ENCODE results near the gene MCF2L2. TPM values are rescaled to one million over a fixed set of nuclear protein-coding genes. Genes with fewer than 3 reads are reported as not detected.

Gene MCF2L2
- total and polyA plus RNA-seq, 7 donors, result 0.17 to 2.7 (median 0.57) TPM

DNA sequence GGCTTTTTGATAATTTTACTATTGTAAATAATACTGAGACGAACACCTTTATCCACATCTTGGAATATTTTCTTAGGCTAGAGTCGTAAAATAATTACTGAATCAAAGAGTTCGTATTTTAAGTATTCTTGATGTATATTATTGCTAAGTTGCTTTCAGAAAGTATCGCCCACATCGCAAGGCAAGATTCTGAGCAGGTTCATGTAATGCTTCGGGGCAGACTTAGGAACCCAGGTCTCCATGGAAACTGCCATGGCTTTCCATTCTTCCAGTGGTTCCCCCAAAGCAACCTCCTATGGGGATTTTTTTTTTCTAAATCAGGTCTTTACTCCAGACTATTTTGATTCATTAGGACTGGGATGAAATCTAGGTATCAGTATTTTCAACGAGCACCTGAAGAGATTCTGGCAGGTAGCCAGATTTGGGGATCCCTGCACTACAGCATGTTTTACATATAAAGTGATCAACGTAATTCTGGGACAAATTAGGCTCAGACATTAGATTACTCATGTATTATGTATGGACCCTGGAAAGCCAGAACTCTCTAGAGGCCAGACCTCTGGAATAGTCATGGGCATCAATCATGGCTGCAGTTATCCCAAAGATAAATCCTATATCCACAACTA is 88.8 kb downstream of the MCF2L2 start:
- ATAC-seq, result no peak
- DNase-seq, result no peak
- Histone ChIP-seq H3K9me3 (no peaks in the 10 kb centered on the region), H3K36me3 (ENCODE audit: insufficient read depth in 1 of 2, low read depth in 1 of 2) (no peaks in the 10 kb centered on the region), H3K27ac (no peak overlapping the region), H3K4me3 (no peak overlapping the region), H3K4me1 (no peaks in the 10 kb centered on the region), H3K27me3 (ENCODE audit: insufficient read depth in 3 of 3, low read length in 2 of 3) (no peaks in the 10 kb centered on the region)
- 89 to 90% (median 89%) methylated on average over 8 of the region's 8 CpGs for WGBS, 3 donors
- TF ChIP-seq, protein P1, sequence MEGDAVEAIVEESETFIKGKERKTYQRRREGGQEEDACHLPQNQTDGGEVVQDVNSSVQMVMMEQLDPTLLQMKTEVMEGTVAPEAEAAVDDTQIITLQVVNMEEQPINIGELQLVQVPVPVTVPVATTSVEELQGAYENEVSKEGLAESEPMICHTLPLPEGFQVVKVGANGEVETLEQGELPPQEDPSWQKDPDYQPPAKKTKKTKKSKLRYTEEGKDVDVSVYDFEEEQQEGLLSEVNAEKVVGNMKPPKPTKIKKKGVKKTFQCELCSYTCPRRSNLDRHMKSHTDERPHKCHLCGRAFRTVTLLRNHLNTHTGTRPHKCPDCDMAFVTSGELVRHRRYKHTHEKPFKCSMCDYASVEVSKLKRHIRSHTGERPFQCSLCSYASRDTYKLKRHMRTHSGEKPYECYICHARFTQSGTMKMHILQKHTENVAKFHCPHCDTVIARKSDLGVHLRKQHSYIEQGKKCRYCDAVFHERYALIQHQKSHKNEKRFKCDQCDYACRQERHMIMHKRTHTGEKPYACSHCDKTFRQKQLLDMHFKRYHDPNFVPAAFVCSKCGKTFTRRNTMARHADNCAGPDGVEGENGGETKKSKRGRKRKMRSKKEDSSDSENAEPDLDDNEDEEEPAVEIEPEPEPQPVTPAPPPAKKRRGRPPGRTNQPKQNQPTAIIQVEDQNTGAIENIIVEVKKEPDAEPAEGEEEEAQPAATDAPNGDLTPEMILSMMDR (IDR thresholded peaks at IDR 0.05), result no peak
- intact Hi-C loops (cut with DNase I), result no loop called here

DNA sequence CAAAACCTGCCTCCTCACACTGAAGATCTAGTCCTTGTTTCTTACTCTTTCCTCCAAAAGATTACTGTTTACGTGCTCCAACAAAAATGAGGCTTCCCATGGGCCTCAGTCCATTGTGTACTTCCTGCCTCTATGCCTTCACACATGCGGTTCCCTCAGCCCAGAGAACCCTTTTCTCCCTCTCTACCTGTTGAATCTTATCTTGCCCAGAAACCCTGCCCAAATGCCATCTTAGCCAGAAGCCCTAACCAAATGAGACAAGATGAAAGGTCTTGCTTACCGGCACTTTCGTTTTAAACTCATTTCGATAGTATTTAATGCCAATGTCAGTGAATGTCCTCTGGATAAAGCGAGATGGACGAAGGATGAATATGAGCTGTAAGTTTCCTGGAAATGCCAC is 89.9 kb downstream of the MCF2L2 start:
- no peak for ATAC-seq

DNA sequence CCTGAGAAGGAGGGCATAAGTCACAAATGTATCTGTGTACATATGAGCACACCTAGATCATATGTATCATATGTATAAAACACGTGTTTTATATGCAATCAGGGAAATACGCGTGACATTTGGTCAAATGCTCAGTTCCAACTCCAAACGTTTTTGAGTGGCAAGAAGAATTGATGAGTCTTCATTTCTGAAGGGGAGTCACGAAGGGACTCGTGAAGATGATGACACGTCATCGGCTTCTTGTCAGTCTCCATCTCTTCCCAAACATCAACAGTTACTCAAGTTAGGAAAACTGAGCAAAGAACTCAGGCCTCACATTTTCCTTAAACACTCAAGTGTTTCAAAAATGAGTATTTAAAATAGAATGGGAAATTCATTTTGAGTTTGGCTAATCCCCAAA is 95.9 kb downstream of the MCF2L2 start:
- ATAC-seq (no peak), DNase-seq (no peak)
- Histone ChIP-seq H3K27ac (no peak overlapping the region), H3K27me3 (ENCODE audit: insufficient read depth in 3 of 3, low read length in 2 of 3) (no peaks in the 10 kb centered on the region), H3K4me3 (no peak overlapping the region), H3K9me3 (no peaks in the 10 kb centered on the region), H3K4me1 (no peaks in the 10 kb centered on the region), H3K36me3 (ENCODE audit: insufficient read depth in 1 of 2, low read depth in 1 of 2) (no peaks in the 10 kb centered on the region)
- WGBS, 3 donors, result 84 to 89% (median 86%) methylated on average over 8 of the region's 8 CpGs
- TF ChIP-seq, protein P1 (IDR thresholded peaks at IDR 0.05), result no peak
- intact Hi-C loops (cut with DNase I), result no loop called here

More for the DNA sequence above, 89.9 kb downstream of the MCF2L2 start:
- no peaks in the 10 kb centered on the region for H3K27me3 ChIP-seq (ENCODE audit: insufficient read depth in 3 of 3, low read length in 2 of 3)
- intact Hi-C loops (cut with DNase I), result no loop called here
- H3K4me1 ChIP-seq, result no peaks in the 10 kb centered on the region
- 85 to 93% (median 90%) methylated on average over 7 of the region's 7 CpGs for WGBS, 3 donors
- DNase-seq, result no peak
- no peak overlapping the region for H3K4me3 ChIP-seq
- no peaks in the 10 kb centered on the region for H3K36me3 ChIP-seq (ENCODE audit: insufficient read depth in 1 of 2, low read depth in 1 of 2)
- TF ChIP-seq, protein P1 (IDR thresholded peaks at IDR 0.05), result no peak
- H3K9me3 ChIP-seq, result no peaks in the 10 kb centered on the region
- H3K27ac ChIP-seq, result no peak overlapping the region

DNA sequence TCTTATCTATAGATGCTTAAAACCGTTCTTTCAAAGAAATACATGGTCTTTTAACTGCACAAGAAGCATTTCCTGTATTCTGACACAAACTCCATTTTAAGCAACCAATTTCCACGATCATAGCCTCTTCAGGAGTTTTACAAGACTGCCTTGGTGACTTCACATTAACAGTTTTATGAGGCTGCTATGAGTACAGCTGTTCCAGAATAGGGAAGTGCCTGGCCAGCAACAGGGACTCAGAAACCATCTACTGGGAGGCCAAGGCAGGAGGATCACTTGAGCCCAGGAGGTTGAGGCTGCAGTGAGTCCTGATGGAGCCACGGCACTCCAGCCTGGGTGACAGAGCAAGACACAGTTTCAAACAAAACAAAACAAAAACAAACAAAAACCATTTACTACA is 96.9 kb downstream of the MCF2L2 start:
- Histone ChIP-seq H3K36me3 (ENCODE audit: insufficient read depth in 1 of 2, low read depth in 1 of 2) (no peaks in the 10 kb centered on the region), H3K27me3 (ENCODE audit: insufficient read depth in 3 of 3, low read length in 2 of 3) (no peaks in the 10 kb centered on the region), H3K27ac (no peak overlapping the region), H3K9me3 (no peaks in the 10 kb centered on the region), H3K4me1 (no peaks in the 10 kb centered on the region), H3K4me3 (no peak overlapping the region)
- ATAC-seq, result no peak
- TF ChIP-seq, protein P1 (IDR thresholded peaks at IDR 0.05), result no peak
- WGBS, 3 donors, result 82 to 91% (median 86%) methylated on average over 3 of the region's 3 CpGs
- DNase-seq, result no peak
- intact Hi-C loops (cut with DNase I), result no loop called here

DNA sequence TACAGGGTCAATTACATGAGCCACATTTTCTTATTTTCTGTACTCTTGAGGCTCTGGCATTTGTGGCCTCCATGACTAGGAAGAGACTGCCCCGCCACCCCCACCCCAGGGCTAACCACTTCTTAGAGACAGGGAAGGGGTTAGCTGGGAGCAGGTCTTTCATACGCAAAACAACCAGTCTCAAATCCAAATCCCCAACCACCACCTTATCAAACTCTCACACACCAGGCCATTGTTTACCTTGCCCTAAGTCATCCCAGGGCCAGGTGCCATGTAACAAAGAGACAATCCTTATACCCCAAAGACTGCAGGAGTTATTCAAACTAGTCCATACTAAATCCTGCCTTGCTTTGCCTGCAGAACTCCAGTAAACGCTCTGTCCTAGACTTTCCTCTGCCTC is 97.5 kb downstream of the MCF2L2 start:
- 92 to 95% (median 93%) methylated on average over 3 of the region's 3 CpGs for WGBS, 3 donors
- no peaks in the 10 kb centered on the region for H3K36me3 ChIP-seq (ENCODE audit: insufficient read depth in 1 of 2, low read depth in 1 of 2)
- TF ChIP-seq, protein P1 (IDR thresholded peaks at IDR 0.05), result no peak
- H3K27me3 ChIP-seq (ENCODE audit: insufficient read depth in 3 of 3, low read length in 2 of 3), result no peaks in the 10 kb centered on the region
- H3K27ac ChIP-seq, result no peak overlapping the region
- intact Hi-C loops (cut with DNase I), result no loop called here
- no peaks in the 10 kb centered on the region for H3K9me3 ChIP-seq
- DNase-seq, result no peak
- no peaks in the 10 kb centered on the region for H3K4me1 ChIP-seq
- H3K4me3 ChIP-seq, result no peak overlapping the region
- ATAC-seq, result no peak
